AG04450 (cell line): ENCODE measurements around the gene TIMM13. TPM values are rescaled to one million over a fixed set of nuclear protein-coding genes. Genes with fewer than 3 reads are reported as not detected.
"Not testable (repeated sequence)": the region's sequence is repeated elsewhere in the genome, so short reads cannot be mapped to it uniquely, and the experiment has no call there.

Experiments used
- CTCF ChIA-PET: fragments of 300-600, 350-600 bp; formaldehyde crosslinking; extraction: SDS; loops from one replicate; lab custom pipeline; 2022; ENCODE audit warnings: antibody characterized with exemption, inconsistent platforms; lab: Charles Lee
- POLR2A ChIA-PET: fragments of 350-600 bp; formaldehyde crosslinking; extraction: SDS; loops from one replicate; lab custom pipeline; 2021; ENCODE audit warnings: antibody characterized with exemption, inconsistent platforms; lab: Yijun Ruan, JAX
- DNase-seq: peaks from one replicate; pipeline ENCODE4 v3.0.0-alpha.2; 2011; ENCODE audit warnings: low read depth, low spot score
- H3K27ac ChIP-seq: one replicate; pipeline ENCODE4 v1.5.1; 2012; ENCODE audit warnings: low read depth, low read length, control low read depth
- H3K27me3 ChIP-seq: one replicate; pipeline ENCODE4 v1.6.0; 2012; ENCODE audit warnings: low read length; ENCODE audit not compliant: control insufficient read depth, insufficient read depth
- H3K4me3 ChIP-seq: 2 replicates; pipeline ENCODE4 v1.5.1; 2011; ENCODE audit warnings: mild to moderate bottlenecking, low read depth, low read length, control low read depth
- H3K9me3 ChIP-seq: 2 replicates; pipeline ENCODE4 v1.5.1; 2012; ENCODE audit warnings: low read length; ENCODE audit not compliant: control insufficient read depth, insufficient read depth
- polyA plus RNA-seq: library from polyadenylated mRNA; depleted of rRNA; stranded (reverse); fragments of >200 nt; gene quantifications from 2 replicates; pipeline ENCODE4 v1.2.3, GENCODE V29; 2011
- TF ChIP-seq, protein P1 (sequence below): IDR thresholded peaks from 2 replicates; pipeline ENCODE4 v1.5.1; 2011; ENCODE audit warnings: low read depth, low read length, control low read depth, inconsistent platforms

TIMM13 gene
- polyA plus RNA-seq, 1 experiment, result 21.6 TPM

DNA sequence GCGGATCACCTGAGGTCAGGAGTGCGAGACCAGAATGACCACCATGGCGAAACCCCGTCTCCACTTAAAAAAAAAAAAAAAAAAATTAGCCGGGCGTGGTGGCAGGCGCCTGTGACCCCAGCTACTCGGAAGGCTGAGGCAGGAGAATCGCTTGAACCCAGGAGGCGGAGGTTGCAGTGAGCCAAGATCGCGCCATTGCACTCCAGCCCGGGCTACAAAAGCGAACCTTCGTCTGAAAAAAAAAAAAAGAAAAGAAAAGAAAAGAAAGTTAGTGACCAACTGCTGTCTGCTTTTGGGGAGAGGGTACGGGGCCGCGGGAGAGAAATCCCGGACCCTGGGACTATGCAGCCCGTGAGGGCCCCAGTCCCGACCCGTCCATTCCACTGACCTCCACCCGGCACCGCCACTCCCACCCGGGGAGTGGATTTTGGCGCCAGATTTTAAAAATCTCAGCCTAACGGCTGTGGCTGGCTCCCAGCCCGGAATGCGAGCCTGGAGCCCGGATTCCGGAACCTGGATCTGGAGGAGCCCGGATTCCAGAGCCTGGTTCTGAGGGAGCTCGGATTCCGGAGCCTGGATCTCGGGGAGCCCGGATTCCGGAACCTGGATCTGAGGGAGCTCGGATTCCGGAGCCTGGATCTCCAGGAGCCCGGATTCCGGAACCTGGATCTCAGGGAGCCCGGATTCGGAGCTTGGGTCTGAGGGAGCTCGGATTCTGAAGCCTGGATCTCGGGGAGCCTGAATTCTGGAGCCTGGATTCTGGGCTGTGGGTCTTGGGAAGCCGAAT lies 35.4 kb upstream of the TIMM13 start:
- peak overlapping the region; percentile 21 for H3K27ac ChIP-seq
- ChIA-PET POLR2A (interaction anchor here (0.6 to 3.5 kb wide), 4 partner anchors 14 to 148 kb away, joined by 3 to 38 read pairs (median 4); partner anchors contain the start of gene GADD45B), CTCF (interaction anchor here (0.7 to 1.7 kb wide), 3 partner anchors 11 to 148 kb away, joined by 5 to 12 read pairs (median 6); no protein-coding TSS in a partner anchor)
- no peaks in the 10 kb centered on the region; the same call in 1 of the 2 replicates for H3K9me3 ChIP-seq
- TF ChIP-seq, protein P1, sequence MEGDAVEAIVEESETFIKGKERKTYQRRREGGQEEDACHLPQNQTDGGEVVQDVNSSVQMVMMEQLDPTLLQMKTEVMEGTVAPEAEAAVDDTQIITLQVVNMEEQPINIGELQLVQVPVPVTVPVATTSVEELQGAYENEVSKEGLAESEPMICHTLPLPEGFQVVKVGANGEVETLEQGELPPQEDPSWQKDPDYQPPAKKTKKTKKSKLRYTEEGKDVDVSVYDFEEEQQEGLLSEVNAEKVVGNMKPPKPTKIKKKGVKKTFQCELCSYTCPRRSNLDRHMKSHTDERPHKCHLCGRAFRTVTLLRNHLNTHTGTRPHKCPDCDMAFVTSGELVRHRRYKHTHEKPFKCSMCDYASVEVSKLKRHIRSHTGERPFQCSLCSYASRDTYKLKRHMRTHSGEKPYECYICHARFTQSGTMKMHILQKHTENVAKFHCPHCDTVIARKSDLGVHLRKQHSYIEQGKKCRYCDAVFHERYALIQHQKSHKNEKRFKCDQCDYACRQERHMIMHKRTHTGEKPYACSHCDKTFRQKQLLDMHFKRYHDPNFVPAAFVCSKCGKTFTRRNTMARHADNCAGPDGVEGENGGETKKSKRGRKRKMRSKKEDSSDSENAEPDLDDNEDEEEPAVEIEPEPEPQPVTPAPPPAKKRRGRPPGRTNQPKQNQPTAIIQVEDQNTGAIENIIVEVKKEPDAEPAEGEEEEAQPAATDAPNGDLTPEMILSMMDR, result no peak
- peak; percentile 86 for DNase-seq
- H3K4me3 ChIP-seq, result peak overlapping the region; percentile 73
- no peaks in the 10 kb centered on the region for H3K27me3 ChIP-seq

DNA sequence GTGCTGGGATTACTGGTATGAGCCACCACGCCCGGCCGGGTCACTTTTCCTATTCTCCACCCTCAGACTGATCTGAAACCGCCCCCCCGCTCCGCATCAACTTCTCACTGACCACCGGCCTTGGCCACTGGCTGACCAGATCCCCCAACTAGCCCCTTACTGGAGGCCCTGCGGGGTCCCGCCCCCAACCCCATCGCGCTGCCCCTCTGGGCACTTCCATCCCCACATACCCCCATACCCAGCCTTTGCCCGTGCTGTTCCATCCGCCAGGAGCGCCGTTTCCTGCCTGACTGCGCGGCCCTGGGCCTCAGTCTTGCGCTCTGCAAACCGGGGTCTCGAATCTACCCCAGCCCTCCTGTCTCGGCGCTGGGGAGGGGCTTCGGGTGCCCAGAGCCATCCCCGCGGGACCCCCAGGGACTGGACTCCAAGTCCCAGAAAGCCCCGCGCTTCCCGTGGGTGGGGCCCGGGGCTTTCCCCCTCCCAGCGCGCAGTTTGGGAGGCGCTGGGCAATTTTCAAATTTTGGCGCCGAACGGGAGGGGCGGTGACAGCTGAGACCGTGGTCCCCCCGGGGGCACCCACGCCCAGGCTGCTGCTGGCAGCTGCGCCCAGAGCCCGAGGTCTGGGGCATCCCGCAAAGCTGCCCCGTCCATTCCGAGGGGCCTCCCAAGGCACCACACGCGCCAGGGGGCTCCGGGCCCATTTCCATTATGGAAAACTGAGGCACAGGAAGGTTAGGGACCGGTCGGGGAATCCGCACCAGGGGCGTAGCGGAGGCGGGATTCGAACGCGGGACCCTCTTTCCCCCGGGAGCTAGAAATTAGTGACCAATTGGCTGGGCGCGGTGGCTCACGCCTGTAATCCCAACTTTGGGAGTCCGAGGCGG lies 34.6 kb upstream of the TIMM13 start:
- peak overlapping the region; percentile 73 for H3K4me3 ChIP-seq
- no peak overlapping the region for H3K27ac ChIP-seq
- POLR2A ChIA-PET, result interaction anchor here (0.6 to 3.5 kb wide), 2 partner anchors 15 to 81 kb away, joined by 4 to 38 read pairs; partner anchors contain the start of gene GADD45B
- CTCF ChIA-PET, result interaction anchor here (0.7 to 1.7 kb wide), 2 partner anchors 126 to 149 kb away, joined by 5 to 12 read pairs; no protein-coding TSS in a partner anchor
- H3K9me3 ChIP-seq, result no peaks in the 10 kb centered on the region; the same call in 1 of the 2 replicates
- DNase-seq, result no peak
- H3K27me3 ChIP-seq, result no peaks in the 10 kb centered on the region
- TF ChIP-seq, protein P1, result peak; percentile 25

DNA sequence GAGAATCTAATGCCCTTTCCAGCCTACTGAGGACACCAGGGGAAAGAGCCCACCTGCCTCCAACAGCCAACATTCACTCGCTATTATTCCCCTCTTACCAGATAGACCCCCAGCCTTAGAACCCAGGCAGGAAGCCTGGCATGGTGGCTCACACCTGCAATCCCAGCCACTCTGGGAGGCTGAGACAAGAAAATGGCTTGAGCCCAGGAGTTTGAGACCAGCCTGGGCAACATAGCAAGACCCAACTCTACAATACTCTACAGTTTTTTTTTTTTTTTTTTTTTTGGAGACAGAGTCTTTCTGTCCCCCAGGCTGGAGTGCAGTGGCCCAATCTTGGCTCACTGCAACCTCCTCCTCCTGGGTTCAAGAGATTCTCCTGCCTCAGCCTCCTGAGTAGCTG lies 32.9 kb upstream of the TIMM13 start:
- H3K27ac ChIP-seq, result no peak overlapping the region
- no peak overlapping the region for H3K4me3 ChIP-seq
- ChIA-PET CTCF (no interaction called here), POLR2A (interaction anchor here (3.5 kb wide), 1 partner anchor 17 kb away, joined by 38 read pairs; the partner anchor contains the start of gene GADD45B)
- no peaks in the 10 kb centered on the region for H3K27me3 ChIP-seq
- DNase-seq, result no peak
- TF ChIP-seq, protein P1, result no peak
- no peaks in the 10 kb centered on the region; the same call in 1 of the 2 replicates for H3K9me3 ChIP-seq

DNA sequence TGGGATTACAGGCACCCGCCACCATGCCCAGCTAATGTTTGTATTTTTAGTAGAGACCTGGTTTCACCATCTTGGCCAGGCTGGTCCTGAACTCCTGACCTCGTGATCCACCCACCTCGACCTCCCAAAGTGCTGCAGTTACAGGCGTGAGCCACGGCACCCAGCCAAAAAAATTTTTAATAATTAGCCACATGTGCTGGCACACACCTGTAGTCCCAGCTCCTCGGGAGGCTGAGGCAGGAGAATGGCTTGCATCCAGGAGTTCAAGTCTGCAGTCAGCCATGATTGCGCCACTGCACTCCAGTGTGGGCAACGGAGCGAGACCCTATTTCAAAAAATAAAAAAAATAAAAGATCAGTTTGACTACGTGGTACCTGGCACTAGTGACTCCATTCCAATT lies 31.4 kb upstream of the TIMM13 start:
- CTCF ChIA-PET, H3K27ac ChIP-seq, H3K4me3 ChIP-seq, H3K9me3 ChIP-seq, DNase-seq, H3K27me3 ChIP-seq, POLR2A ChIA-PET: not testable (repeated sequence)

DNA sequence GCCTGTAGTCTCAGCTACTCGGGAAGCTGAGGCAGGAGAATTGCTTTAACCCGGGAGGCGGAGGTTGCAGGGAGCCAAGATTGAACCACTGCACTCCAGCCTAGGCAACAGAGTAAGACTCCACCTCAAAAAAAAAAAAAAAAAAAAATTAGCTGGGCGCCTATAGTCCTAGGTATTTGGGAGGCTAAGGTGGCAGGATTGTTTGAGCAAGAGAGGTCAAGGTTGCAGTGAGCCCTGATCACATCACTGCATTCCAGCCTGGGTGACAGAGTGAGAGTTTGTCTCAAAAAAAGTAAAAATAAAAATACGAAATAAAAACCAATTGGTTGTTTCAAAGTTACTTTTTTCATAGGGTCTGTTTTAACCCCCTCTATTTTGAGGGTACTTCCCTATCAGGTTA lies 30.7 kb upstream of the TIMM13 start:
- POLR2A ChIA-PET, result interaction anchor here (0.7 to 3.8 kb wide), 3 partner anchors 7 to 21 kb away, joined by 7 to 46 read pairs (median 9); partner anchors contain the start of gene GADD45B

More for the DNA sequence above, 30.7 kb upstream of the TIMM13 start:
- Histone ChIP-seq H3K27ac (no peak overlapping the region), H3K4me3 (no peak overlapping the region), H3K9me3 (no peaks in the 10 kb centered on the region; the same call in 1 of the 2 replicates), H3K27me3 (no peaks in the 10 kb centered on the region)
- CTCF ChIA-PET, result interaction anchor here (0.6 to 1.7 kb wide), 2 partner anchors 179 to 303 kb away, joined by 3 to 4 read pairs; no protein-coding TSS in a partner anchor
- DNase-seq, result no peak
- TF ChIP-seq, protein P1, result no peak
